ENCODE results near the gene DIS3L2. TPM values are rescaled to one million over a fixed set of nuclear protein-coding genes. Genes with fewer than 3 reads are reported as not detected.
A peak's percentile ranks its signal among the peaks of the same experiment; 100 is the strongest.
"Not testable (repeated sequence)": the region's sequence is repeated elsewhere in the genome, so short reads cannot be mapped to it uniquely, and the experiment has no call there.

DIS3L2 gene
- total RNA-seq, 2 donors from 2014 or later, result 33.5 to 35.5 TPM

DNA sequence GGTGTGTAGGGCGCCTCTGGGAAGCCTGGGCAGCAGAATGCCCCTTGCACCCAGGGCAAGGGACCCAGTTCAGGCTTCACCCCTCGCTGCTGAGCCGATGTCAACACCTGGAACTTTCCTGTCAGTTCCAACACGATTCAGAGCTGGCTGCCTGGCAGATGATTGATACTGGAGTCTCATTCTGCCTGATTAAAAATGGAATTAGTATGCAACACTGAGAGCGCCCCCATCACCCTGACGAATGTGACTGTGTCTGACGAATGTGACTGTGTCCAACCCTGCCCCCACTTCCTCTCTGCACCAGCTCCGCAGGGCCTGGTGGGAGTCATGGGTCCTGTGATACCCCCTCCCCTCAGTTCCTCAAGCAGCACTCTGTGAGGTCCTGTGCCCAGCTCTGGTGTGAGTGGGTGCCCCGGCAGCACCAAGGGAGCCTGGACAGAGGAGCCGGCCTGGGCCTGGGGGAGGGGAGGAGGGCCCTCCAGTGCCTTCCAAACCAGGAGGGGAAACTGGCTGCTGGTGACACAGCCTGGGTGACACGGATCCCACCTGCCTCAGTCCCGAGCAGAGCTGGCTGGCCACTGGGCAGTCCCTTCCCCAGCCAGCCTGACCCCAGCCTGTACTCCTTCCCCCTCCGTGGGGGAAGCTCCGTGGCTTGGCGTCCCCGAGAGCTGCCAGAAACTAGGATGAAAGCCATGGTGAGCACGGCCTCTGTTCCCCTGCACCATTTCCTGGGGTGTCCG, 375.6 kb downstream of the DIS3L2 start:
- intact Hi-C loops (cut with DNase I, micrococcal nuclease), result no loop called here
- DNase-seq (peak in 1 of 2 donors; percentile 14), ATAC-seq (no peak)

DNA sequence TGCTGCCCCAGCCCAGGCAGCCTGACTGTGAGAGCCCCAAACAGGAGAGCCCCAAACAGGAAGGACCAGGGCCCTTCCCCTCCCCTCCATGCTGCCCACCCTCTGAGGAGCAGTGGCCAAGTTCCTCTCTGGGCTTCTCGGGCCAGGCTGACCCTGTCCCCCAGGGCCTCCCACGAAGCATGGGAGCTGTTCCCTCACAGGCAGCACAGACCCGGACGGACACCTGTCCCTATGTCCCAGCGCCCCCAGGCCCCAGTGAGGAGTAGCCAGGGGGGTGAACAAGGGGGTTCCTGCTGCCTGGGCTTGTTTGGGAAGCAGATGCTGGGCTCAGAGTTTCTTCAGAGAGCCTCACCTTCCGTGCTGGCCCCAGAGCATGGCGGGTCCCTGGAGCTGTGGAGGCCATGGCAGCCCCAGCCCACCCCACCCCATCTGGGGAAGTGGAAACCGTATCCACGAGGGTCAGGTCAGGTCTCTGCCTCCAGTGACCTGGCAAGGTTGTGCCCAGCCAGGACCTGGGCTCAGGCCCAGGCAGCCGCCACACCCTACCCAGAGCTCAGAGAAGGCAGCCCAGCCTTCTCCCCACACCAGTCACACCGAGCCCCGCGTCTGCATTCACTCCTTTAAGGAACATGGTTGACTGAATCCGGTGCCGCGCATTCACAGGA, 376.7 kb downstream of the DIS3L2 start:
- intact Hi-C loops (cut with DNase I, micrococcal nuclease); ATAC-seq: not testable (repeated sequence)
- peak in 1 of 2 donors; percentile 10 for DNase-seq

DNA sequence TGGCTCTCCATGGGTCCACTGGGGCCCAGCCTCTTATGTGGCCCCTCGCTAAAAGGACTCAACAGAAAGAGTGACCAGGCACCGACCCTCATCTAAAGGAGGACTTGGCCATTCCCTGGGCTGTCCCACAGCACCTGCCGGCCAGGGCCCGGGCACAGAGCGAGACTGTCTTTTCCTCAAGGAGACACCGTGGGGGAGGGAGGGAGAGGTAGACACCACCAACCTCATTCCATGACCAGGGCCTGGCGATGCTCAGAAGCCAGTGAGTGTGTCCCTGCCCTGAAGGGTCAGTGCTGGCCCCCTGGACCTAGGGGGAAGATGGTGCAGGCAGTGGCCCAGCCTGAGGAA, 377.2 kb downstream of the DIS3L2 start:
- no peak for ATAC-seq
- intact Hi-C loops (cut with DNase I, micrococcal nuclease), result no loop called here
- DNase-seq, result no peak

DNA sequence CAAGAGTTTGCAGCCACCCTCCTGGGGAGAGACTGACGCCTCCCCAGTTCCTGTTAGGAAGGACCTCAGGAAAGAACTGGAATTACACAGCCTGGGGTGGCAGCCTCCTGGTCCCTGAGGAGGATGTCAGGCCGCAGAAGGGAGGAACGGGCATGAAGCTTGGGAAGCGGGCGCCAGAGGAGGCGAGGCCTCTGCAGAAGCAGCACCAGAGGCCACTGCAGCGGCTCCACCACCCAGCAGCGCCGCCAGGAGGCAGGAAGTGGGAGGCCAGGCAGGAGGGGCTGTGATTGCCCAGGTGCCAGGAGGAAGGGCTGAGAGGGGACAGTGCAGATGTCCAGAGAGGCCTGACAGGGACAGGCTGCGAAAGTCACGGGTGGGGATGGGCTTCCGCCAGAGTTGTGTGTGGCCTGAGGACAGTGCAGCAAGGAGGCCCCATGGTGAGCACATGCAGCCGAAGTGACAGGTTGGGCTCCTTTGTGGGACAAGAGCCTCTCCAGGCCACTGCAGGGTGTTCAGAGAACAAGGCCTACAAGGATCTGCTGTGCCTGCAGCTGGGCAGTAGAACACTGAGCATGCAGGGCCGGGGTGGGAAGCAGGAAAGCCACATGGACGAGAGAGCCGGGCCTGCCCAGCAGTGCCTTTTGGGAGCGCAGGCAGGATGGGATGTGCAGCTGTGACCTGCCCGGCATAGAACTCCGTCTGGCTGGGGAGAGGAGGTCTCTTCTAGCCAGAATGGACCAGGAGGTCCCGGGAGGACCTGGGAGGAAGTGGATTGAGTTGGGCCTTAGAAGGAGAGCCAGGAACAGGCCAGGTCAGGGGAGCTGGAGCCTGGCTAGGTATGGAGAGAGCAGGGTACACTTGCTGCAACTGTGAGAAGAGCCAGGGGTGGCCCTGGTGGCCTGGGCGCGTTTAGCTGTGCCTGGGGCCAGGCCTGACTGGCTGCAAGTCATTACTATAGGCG, 377.9 kb downstream of the DIS3L2 start:
- peak in 1 of 2 donors; percentile 19 for DNase-seq
- peak; percentile 5 for ATAC-seq

DNA sequence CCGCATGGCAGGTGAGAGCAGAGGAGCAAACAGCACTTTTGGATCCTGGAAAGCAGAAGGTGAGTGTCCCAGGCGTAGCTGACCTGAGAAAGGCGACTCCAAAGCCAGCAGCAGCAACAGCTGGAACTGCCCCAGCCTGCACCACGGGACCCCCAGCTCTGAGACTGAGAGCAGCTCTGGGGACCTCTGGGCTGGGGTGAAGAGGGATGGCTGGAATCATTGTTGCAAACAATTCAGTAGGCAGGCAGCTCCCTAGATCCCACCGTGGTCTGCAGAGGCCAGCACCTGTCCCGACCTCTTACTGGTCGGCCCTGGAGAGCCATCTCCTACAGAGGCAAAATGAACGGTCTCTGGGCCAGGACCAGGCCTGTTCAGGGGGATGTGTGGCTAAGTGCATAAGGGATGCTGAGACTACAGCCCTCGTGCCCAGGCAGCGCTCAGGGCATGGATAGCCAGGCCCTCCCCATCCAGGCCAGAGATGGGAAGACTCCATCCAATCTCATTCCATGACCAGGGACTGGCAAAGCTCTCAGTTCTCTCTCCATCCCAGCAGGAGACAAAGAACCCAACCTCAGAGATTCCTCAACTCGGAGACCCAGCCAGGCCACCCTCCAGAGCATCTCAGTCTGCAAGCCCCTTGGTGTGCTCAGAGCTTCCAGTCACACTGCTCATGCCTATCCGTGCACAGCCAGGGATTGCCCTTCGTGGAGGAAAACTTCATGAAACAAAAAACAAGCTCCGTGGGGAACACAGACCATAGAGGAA, 378.8 kb downstream of the DIS3L2 start:
- ATAC-seq, result no peak
- peak in 1 of 2 donors; percentile 19 for DNase-seq
- intact Hi-C loops (cut with DNase I, micrococcal nuclease), result no loop called here

More for the DNA sequence above, 377.9 kb downstream of the DIS3L2 start:
- intact Hi-C loops (cut with DNase I, micrococcal nuclease), result no loop called here

DNA sequence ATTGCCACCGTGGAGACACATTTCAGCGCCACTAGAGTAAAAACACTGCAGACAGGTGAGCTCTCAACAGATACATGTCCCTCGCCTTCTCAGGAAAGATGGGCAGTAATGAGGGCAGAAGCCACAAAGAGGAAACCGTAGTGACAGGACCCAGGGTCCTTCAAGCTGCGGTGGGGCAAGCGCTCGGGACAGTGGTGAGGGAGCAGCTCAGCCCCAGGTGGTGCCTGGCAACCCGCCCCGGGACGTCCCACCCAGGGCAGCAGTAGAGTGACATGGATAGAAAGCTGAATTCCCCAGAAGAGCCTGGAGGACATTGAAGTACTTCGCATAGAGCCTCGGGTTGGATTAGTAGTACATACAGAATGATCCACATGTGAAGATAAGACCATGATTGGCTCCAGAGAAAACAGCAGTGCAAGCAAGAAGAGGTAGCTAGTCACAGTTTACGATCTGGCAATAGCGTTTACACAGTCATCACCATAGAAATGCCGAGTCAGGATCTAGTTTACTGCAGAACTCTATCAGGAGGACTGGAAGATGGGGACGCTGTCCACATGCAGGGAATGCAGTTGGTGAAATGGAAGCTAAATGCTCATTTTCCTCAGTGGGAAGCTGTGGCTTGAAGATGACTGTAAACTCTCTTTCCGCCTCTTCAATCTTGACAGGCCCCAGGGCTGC, 379.7 kb downstream of the DIS3L2 start:
- ATAC-seq (peak; percentile 10), DNase-seq (peak; percentile 4 to 9)
- intact Hi-C loops (cut with DNase I, micrococcal nuclease), result no loop called here

DNA sequence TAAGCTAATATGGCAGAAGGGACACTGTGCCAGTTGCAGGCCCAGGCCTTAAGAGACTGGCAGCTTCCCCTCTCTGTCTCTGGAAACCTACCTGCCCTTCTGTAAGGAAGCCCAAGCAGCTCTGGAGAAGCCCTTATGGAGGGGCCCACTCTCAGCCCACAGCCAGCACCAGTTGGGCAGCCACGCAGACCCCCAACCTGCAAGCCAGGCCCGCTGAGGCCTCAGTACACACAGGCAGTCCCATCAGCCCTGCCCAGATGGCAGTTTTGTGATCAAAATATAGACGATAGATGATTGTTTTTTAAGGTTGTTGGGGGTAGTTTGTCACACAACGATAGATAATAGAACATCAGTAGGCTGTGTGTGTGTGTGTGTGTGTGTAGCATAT, 380.2 kb downstream of the DIS3L2 start:
- intact Hi-C loops (cut with DNase I, micrococcal nuclease), result no loop called here
- DNase-seq, result peak; percentile 0 to 5
- ATAC-seq, result no peak

DNA sequence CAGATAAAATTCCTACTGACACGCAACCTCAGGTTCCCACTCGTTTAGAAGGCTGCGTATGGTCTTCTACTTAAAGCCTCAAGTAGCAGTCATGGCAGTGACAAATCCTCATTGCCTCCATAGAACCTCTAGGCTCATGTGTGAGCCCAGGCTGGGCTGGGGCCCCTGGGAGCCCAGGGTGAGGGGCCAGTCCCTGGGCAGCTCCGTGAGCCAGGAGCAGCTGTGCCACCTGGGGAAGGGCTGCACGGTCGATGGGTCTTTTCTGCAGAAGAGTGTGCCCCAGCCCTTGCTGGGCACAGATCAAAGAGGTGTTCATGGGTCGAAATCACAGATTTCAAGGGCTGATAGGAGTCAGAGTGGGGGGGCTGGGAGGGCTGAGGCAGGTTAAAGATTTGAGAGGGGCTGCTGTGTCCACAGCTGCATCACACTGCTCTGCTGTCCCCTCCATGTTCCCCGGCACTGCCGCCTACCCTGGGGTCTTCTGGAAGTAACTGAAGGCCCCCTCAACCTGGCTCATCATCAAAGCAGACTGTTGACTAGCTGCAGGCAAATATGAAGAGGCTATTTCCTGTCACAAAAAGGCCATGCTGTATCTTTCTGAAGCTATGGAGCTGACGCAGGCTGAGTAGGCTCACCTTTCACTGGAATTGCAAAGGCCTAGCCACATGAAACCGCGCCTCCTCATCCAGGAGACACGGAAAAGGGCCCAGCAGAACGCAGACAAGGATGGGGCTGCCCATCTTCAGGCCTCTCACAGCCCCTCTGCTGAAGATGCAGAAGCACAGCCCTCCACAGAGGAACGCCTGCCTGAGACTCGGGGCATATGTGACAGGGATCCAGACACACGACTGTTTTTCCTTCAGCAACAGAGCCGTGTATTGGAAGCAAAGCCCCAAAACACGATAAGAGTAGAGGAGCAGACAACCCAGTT, 381.4 kb downstream of the DIS3L2 start:
- ATAC-seq (peak; percentile 3), DNase-seq (peak; percentile 2 to 3)
- intact Hi-C loops (cut with DNase I, micrococcal nuclease), result no loop called here

DNA sequence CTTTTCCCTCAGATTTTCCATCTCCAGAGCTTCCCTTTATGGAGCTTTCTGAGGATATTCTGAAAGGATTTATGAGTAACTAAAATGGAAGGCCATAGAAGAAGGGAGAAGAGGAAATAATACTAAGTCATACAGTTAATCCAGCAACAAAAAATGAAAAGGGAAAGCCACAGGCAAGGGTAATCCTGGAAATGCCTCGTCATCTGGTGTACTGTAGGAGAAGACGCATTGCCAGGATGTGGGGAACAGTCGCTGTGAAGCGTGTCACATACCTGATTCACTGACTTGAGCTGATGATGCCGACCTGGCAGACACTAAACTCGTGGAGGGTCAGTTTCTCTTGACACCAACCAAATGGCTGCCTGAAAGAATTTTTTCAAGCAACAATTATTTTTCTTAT, 382.3 kb downstream of the DIS3L2 start:
- intact Hi-C loops (cut with DNase I, micrococcal nuclease), result no loop called here
- DNase-seq (no peak), ATAC-seq (no peak)

DNA sequence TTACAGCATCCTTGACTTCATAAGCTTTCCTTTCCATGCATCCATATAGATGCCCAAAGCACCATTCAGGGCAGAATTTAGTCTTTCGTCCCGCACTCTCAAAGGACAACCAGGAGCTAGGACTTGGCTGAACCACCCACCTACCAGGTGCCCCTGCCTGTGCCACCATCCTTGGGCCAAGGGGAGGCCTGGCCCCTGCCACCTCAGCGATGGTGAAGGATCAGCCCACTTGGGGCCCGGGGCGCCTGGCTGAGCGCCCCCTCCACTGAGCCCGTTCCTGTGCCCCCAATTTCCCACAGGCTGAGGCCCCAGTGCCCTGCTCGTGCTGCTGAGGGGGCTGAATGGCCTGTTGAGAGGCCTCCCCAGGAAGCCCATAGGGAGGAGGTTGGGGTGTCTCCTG, 383.7 kb downstream of the DIS3L2 start:
- intact Hi-C loops (cut with DNase I, micrococcal nuclease), result no loop called here
- DNase-seq, result peak; percentile 2 to 8
- ATAC-seq, result no peak

DNA sequence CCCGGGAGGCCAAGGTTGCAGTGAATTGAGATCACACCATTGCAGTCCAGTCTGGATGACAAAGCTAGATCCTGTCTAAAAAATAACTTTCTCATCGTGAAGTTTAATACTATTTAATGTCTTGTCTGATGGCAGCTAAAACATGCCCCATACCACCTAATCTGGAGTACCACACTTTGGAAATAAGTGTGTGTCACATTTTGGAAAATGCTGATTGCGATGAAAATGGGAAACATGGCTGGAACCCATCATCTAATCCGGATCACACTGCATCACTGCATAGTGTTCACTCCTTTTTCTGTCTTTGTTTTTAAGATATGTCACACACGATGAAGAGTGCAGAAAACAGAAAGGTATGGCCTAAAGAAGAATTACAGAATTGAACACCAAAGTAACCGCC, 385.9 kb downstream of the DIS3L2 start:
- ATAC-seq (no peak), DNase-seq (no peak)
- intact Hi-C loops (cut with DNase I, micrococcal nuclease), result no loop called here

DNA sequence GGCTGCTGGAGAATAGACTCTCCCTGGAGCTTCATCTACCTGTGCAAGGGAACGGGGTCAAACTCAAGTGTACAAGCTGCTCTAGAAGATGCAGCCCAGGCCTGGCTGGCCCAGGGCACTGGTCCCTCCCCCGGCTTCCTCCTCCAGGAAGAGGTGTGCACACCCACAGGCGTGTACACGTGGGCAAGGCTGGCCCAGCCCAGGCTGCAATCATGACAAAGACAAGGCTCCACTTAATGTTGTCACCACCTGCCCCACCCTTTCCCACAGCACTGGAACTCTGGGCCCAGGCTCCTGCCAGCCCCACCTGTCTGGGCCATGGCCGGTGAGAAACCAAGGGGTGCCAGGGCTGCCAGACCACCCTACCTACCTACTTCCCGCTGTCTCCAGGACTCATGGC, 387.4 kb downstream of the DIS3L2 start:
- intact Hi-C loops (cut with DNase I, micrococcal nuclease), result no loop called here
- DNase-seq (peak; percentile 76 to 82), ATAC-seq (peak; percentile 96)

DNA sequence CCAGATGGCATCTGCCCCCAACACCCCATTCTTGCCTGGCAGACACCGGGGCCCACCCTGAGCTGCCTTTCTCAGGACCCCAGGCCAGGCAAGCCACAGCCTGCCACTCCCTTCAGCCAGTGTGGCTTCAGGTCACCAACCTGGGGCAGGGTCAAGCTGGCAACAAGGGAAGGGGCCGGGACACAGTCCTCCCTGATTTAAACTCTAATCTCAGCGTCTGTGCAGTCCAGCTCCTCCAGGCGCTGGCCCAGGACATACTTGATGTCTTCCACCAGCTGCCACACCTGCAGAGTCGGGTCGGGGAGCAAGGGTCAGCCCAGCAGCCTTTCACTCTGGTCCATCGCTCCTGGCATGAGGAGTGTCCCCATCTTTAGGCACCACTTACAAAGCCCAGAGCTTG, 388.0 kb downstream of the DIS3L2 start:
- ATAC-seq (peak; percentile 20), DNase-seq (peak in 1 of 2 donors; percentile 22)
- intact Hi-C loops (cut with DNase I, micrococcal nuclease), result no loop called here

DNA sequence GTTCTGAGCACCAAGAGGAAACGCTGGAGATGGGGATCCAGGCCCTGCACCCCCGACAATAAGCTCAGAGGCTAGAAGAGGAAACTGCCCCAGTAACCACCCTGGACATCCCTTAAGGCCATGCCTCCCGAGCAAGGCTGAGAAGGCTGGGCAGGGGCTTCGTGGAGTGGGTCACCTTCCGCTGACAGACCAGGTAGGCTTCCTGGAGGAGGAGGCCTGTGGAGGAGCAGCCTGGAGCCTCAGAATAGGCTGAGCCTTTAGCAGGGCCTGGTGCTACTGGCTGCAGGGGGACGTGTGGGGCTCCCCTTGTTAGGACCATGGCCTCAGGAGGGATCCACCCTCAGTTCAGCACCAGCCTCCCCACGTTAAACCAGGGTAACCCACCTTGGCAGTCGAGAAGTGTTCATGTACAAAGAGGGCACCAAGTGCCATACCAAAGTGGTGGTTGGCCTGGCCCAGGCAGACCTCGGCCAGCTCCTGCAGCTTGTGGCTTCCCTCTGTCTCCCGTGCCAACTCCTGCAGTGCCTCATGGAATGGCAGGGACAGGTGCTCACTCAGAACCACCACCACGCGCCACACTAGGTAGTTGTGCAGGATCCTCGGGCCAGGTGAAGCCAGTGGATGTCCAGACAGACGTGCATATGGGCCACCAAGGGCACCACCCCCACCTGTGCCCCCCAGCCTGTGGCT, 388.6 kb downstream of the DIS3L2 start:
- intact Hi-C loops (cut with DNase I, micrococcal nuclease), result no loop called here
- ATAC-seq (no peak), DNase-seq (peak in 1 of 2 donors; percentile 21)

DNA sequence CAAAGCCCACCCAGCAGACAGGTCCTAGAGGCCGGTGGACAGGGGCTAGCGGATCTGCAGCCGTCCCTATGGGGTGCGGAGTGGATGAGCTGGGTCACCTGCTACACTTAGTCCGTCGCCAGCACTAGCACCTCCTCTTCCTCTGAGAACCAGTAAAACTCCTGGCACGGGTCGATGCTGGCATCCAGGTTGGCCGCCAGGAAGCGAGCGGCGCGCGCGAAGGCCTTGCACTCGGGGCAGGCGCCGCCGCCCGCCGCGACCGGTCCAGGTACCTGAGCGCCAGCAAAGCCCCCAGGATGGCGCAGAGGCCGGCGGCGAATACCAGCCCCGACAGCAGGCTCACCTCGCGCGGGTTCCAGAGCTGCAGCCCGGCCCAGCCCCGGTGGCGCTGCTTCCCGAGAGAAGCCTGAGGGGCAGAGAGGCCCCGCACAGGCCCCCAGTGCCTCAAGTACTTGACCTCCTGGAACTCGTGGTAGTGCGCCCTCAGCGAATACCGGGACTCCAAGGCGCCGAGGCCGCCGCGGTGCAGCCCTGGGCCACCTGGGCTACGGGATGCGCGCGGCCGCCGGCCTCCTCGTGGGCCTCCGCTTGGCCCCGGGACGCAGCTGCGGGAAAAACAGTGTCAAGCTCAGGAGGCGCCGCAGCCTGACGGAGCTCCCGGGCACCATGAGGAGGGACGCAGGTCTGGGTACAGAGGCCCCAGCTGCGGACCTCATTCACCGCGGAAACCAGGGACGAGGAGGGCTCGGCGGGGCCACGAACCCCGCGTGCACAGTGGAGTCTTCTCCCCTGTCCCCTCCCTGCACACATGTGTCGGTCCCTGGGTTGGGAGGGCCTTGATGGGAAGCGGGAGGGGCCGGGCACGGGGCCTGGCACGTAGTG, 389.5 kb downstream of the DIS3L2 start:
- ATAC-seq, result peak; percentile 55
- intact Hi-C loops (cut with DNase I, micrococcal nuclease), result no loop called here
- peak; percentile 24 to 50 for DNase-seq
